Measurements from ENCODE around the gene KASH5.
"Not testable (repeated sequence)": the region's sequence is repeated elsewhere in the genome, so short reads cannot be mapped to it uniquely, and the experiment has no call there.

KASH5 gene

DNA sequence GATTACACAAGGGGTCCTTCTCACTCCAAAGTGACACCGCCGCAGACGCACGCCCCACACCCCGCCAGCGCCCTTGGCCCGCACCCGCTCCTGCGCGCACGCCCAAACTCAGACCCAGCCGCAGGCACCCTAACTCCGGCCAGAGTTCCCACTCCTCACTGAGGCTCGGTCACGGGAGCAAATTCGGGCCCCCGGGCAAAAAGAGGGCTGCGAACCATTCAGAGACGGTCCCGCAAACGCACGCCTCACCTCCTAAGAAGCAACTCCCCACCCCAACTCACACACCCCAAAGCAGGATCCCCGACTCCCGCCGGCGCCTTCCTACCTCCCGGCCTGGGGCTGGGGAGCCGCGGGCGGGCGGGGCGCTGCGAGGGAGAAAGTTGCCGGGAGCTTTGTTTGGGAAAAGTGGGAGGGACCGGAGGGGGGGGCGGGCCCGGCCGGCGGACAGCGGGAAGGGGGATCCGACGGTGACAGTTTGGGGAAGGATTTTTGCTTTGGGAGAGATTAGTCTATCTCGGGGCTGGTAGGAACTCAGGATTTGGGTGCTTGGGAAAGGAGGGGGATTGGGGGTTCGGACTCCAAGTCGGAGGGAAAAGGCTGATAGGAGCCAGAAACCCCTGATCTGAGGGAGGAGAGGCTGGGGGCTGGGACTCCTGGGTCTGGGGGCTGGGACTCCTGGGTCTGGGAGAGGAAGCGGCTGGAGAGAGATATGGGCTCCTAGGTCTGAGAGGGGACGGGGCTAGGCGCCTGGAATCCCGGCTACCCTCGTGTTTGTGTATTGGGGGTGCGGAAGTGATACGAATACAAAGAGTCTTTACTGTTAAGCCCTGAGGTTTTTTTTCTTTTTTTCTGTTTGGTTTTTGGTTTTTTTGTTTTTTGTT is 25.8 kb upstream of the KASH5 start, which contains the start of gene TEAD2:
Gene TEAD2, minus strand, starts transcription at position 369 of the 881 bp plus-strand sequence. CDS start 2,341 bp downstream, outside the sequence.
- no peak for DNase-seq

DNA sequence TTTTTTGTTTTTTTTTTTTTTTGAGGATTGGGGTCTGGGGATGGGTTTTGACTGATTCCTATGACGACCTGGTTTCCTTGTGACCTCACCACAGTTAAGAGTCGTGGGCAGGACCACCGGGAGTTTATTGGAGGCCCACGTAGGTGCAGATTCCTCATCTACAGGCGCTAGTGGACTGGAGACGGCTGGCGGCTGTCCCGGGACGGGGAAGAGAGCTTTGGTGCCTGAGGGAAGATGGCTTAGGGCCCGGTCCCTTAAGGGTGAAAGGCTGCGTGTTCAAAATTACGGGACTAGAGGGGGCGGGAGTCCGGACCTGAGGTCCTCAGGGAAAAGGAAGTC is 25.2 kb upstream of the KASH5 start:
- no peak for DNase-seq

DNA sequence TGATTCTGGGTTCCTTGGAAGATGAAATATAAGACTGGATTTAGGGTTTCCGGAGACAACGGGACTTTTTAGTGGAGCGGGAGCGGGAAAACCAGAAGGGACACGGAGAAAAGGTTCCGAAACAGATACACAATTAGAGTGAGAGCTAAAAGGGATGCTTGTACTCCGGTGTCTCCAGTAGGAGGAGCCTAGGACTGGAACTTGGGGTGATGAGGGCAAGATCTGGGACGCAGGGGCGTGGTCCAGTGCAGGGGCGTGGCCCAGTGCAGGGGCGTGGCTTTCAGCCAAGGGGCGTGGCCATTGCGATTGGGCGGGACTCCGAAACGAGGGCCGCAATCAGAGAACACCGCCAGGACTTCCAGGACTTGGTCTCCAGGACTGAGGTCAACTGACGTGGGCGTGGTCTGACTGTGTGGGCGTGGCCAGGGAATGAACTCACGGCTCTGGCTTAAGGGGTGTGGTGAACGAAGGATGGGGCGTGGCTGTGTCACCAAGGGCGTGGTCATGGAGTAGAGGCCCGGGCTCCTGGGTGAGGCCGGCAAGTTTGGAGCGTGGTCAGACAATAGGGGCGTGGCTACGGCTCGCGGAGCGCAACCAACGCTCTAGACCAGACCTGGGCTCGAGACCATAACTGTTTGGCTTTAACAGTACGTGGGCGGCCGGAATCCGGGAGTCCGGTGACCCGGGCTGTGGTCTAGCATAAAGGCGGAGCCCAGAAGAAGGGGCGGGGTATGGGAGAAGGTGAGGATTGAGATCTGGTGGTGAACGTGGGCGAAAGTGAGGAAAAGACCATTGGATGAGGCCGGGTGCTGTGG is 24.6 kb upstream of the KASH5 start, which contains the start of gene DKKL1:
Gene DKKL1, plus strand, starts transcription at position 610 of the 815 bp plus-strand sequence. Its CDS starts 122 bp downstream, at position 732.
- DNase-seq = peak; percentile 47

DNA sequence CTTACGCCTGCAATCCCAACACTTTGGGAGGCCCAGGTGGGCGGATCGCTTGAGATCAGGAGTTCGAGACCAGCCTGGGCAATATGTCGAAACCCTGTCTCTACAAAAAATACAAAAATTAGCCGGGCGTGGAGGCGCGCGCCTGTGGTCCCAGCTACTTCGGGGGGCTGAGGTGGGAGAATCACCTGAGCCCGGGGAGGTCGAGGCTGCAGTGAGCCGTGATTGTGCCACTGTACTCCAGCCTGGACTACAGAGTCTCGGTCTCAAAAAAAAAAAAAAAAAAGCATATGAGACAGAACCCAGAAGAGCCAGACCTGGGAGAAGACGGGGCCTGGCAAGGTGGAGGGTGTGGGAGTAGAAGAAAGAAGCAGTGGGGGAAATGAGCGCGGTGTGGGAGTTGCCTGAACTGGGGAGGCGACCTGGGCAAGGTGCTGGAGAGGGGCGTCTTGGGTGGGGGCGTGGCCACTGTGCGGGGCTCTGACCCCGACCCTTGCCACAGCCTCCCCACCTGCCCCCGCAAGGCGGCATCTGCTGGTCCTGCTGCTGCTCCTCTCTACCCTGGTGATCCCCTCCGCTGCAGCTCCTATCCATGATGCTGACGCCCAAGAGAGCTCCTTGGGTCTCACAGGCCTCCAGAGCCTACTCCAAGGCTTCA is 23.8 kb upstream of the KASH5 start:
- DNase-seq = no peak

DNA sequence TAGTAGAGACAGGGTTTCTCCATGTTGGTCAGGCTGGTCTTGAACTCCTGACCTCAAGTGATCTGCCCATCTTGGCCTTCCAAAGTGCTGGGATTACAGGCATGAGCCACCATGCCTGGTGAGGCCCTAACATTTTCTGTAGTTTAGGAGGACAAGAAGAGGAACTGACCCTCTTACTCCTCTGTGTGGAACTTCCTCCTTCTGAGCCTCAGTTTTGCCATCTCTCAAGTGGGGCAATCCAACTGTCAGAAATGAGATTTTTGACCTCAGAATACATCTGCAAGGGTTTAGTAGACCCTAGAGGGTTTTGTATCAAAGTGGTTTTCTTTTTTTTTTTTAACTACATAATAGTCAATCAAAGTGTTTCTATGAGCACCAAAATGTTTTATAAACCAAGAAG is 21.9 kb upstream of the KASH5 start:
- no peak for DNase-seq

DNA sequence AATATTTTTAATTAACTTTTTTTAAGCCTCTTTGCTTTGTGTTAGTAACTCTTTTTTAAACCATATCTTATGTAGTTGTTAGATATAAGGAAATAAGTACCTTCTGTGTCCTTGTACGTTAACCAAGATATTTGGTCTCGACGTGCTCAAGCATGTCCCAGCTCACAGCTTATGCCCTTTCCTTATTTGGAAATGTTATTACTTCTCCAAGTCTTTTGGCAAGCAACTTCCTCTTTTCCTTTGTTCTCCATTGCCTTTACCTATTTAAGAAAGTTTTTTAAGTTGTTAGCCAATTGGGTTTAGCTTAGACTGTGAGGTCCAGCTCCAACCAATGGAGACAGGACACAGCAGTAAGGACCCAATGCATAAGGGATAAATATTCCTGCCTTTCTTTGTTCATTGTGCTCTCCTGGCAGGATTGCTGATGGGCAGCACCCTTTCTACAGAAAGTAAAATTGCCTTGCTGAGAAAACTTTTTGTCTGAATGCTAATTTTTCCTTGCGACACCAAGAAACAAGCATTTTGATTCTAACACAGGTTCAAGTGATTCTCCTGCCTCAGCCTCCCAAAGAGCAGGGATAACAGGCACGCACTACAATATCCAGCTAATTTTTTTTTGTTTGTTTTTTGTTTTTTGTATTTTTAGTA is 19.2 kb upstream of the KASH5 start:
- DNase-seq = no peak

DNA sequence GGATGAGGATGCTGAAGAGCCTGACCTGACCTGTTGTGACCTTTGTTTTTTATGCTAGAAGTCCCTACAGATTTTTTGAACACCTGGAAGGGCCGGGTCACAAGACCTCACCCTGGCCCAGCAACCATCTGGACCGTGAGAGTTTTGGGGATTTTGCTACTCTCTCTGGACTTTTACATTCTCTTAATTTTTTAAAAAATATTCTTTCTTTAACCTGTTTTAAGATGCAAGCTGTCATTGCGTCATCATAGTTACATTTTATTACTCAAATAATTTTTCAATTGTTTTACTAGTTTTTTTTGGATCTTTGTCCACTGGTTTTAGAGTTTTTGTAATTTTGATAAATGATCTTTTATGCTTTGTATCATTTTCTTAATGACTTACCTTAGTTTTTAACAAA is 16.9 kb upstream of the KASH5 start:
- no peak for DNase-seq

DNA sequence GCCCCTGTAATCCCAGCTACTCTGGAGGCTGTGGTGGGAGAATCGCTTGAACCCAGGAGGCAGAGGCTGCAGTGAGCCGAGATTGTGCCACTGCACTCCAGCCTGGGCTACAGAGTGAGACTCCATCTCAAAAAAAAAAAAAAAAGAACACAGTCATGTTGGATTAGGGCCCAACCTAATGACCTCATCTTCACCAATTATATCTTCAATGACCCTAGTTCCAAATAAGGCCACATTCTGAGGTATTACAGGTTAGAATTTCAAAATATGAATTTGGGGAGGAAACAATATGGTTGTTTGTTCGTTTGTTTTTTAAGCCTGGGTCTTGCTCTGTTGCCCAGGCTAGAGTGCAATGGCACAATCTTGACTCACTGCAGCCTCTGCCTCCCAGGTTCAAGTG is 14.9 kb upstream of the KASH5 start:
- DNase-seq = not testable (repeated sequence)

DNA sequence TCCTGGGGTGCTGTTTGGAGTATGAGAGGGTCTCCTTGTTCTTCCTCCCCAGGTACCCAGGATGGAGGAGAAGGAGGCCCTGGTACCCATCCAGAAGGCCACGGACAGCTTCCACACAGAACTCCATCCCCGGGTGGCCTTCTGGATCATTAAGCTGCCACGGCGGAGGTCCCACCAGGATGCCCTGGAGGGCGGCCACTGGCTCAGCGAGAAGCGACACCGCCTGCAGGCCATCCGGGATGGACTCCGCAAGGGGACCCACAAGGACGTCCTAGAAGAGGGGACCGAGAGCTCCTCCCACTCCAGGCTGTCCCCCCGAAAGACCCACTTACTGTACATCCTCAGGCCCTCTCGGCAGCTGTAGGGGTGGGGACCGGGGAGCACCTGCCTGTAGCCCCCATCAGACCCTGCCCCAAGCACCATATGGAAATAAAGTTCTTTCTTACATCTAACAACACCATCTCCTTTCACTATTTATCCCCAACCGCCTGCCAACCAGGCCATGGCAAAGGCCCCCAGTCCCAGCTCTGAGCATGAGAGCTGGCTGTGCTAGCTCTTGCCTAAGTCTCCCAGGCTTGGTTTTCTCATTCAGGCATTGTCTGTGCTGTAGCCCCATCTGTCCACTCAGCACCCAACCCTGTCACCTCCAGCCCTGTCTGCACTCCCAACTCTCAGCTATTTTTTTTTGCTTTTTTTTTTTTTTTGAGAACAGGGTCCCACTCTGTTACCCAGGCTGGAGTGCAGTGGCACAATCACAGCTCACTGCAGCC is 13.2 kb upstream of the KASH5 start:
- DNase-seq = no peak

DNA sequence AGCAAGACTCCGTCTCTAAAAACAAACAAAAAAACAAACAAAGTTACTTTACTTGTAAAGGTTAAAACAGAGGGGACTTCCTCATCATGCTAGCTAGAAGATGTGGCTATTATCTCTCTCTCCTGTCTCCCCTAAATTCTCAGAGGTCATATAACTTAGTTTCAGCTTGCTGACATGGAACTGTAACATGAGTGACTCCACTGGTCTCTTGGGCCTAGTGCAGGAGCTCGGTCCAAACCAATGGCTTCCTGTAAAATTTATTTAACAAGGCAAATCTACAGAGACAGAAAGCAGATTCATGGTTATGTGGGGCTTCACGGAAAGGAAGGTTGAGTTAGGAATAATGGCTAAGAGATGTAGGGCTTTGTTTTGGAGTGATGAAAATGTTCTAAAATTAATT is 9.5 kb upstream of the KASH5 start:
- DNase-seq = no peak

DNA sequence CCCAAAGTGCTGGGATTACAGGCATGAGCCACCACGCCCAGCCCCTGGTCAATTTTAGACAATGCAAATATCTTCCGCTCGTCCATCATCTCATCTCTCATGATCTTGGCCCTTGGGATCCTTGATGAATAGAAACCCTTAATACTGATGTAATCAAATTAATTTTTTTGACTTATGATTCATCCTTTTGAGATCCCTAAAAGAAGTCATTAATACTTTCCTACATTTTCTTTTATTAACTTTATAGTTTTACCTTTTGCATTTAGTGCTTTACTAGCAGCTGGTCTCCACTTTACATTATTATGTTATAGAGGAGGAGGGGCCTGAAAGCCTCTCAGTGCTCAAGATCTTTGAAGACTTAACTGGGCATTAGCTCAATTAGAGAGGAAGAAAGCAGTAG is 7.7 kb upstream of the KASH5 start:
- no peak for DNase-seq

DNA sequence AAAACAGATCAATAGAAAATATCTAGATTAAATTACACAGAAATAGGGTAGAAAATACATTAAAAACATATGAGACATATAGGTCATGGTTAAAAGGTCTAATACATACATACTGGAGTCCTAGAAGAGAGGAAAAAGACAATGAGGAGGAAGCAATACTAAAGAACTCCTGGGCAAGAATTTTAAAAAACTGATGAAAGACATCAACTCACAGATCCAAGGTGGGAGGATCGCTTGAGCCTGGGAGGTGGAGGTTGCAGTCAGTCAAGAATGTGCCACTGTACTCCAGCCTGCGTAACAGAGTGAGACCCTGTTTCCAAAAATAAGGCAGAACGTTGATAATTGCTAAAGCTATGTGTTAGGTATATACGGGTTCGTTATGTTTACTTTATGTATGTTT is 5.4 kb upstream of the KASH5 start:
- no peak for DNase-seq

DNA sequence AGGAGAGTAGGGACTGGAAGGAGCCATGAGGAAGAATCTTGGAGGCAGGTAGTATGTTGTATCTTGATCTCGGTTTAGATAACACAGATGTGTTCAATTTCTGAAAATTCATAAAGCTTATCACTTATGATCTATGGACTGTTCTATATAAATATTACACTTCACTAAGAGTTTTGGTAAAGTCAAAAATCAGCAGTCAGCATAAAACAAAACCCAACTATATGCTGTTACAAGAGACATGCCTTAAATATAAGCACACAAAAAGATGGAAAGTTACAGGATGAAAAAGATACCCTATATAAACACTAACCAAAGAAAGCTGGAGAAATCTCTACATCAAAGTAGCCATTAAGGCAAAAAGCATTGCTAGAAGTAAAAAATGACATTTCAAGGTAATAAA is 4.5 kb upstream of the KASH5 start:
- no peak for DNase-seq

DNA sequence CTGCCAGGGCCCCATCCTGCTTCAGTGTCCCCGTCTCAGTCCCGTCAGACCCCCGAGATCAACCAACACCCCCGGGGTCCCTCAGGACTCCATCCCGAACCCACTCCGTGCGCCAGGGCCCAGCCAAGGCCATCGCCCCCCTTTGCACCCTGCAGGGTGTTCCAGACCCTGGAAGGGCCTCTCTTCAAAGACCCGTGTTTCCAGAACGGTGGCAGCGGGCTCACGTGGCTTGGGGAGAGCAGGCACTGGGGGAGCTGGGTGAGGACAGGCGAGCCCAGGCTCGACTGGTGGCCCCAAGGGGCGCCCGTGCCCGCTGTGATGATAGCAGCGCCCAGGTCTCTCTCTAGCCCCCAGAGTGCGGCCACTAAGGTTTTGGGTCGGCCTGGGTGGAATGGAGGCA is 1.4 kb downstream of the KASH5 start:
- no peak for DNase-seq

DNA sequence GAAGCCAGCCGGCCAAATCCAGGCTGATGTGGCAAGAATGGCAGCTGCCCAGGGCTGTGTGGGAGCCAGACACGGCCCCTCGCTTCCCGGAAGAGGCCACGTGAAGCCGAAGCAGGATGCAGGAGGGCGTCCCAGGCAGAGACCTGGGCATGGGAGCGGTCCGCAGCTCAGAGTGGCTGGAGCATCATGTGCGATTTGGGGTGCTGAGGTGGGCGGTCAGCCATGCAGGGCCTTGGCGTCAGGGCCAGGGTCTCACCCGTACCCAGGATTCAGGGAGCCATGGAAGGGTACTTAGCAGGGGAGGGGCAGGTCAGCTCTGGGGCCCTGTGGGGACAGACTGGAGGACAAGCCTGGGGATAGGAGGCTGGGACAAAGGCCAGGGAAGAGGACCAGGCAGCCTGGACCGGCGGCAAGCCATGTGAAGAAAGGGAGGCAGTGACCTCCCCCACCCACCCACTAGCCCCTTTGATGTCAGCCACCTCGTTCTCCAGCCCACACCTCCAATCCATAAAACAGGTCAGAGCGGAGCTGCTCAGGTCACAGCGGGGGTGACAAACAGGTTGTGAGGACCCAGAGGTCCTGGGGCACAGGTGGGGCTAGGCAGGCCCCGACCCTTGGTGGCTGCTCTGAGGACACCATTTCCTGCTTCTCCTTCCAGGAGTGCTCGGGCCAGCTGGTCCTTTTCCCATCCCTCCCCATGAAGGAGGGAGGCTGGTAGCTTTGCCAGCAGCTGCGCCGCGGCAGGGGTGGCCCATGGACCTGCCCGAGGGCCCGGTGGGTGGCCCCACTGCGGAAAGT is 2.3 kb downstream of the KASH5 start:
- no peak for DNase-seq

DNA sequence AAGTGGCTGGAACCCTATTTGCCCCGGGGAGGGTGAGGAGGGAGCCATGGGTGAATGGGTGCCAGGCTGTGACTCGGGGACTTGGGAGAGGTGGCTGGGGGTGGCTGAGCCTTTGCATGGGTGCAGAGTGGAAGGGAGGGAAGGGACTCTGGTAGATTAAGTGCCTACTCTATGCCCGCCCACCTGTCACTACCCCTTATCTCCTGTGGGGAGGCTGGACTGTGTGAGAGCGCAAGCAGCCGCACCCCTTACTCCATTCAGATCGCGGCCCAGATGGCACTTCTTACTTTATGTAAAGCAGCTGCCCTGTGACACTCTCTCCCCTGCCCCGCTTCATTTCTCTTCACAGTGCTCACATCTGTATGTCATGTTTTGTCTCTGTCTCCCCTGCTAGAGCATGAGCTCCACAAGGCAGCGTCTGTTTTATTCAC is 2.9 kb downstream of the KASH5 start:
- DNase-seq = no peak

DNA sequence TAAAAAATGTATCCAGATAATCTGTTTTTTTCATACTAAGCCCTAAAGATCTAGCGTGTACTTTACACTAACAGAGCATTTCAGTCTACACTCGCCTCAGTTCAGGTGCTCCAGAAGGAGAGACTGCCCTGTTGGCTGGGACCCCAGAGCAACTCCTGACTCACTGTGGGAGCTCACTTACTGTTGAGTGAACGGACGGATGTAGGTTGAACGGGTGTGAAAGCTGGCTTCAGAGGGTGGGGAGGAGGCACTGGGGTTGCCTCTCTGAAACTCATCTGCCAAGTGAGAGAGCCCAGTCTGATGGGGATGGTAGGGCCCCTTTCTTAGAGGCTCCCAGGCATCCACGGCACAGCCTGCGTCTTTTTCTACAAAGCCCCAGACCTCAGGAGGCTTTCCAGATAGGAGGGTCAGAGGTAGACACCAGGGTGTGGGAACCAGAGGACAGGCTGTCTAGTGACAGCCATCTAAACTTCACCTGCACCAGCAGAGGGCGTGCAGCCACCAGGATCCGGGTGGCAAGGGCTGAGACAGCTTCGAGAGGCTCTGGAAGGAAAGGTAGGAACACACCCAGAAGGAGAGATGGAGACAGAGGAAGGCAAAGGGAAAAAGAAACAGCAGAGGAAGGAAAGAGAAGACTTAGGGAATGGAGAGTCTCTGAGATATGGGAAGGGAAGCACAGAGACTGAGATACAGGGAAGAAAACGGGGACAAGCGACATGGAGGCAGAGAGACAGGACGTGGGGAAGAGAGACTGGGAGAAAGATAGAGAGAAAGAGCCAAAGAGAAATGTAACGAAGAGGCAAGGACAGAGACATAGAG is 3.7 kb downstream of the KASH5 start:
- DNase-seq = peak; percentile 72

DNA sequence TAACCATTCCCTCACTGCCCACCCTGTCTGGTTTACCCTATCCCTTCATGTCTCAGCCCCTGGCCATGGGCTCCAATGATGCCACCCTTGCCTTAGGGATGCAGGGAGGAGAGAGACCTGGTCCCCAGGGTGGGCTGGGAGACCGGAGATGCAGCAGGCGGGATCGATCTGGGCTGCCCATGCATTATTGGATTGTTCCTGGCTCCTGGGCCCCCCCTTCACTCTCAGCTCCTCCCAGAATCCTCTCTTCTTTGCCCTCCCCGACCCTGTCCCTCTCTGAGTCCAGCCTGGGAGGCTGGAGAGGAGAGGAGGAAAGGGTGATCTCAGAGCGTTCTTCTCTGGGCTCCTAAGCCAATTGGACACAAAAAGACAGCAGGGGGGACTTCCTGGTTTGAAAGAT is 5.8 kb downstream of the KASH5 start:
- no peak for DNase-seq

DNA sequence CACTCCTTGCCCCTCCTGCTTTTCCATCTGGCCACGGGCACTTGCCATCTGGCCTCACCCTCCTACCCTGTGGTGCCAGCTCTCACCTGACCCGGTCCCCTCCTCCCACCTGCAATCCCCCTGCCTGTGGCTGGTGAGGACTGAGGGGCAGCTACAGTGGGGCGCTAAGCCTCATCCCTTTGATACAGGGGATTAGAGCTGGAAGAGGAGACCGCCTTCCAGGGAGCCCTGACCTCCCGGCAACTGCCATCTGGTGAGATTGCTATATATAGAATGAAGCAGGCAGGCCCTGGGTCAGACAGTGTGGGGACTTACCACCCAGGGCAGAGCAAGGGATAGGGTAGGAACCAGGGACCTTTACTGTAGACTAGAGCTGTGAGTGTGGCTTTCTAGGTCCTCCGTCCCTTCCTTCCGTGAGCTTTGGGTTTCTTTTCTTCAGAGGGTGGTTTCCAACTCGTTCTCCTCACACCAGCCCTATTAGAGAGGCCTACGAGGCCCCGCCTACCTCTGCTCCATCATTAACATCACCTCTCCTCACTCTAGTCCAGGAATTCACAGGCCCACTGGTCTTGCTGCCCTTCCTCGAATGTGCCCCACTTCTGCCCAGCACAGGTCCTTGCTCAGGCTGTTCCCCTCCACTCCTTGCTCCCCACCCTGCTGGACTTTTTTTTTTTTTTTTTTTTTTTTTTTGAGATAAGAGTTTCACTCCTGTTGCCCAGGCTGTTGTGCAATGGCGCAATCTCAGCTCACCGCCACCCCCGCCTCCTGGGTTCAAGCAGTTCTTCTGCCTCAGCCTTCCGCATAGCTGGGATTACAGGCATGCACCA is 7.7 kb downstream of the KASH5 start:
- DNase-seq = no peak

Measured in T-helper 9 cell (primary cell).